ENCODE measurements around the gene NDUFA11. TPM values are rescaled to one million over a fixed set of nuclear protein-coding genes. Genes with fewer than 3 reads are reported as not detected.
A peak's percentile ranks its signal among the peaks of the same experiment; 100 is the strongest.
"Not testable (repeated sequence)": the region's sequence is repeated elsewhere in the genome, so short reads cannot be mapped to it uniquely, and the experiment has no call there.

Gene NDUFA11
- total and polyA plus RNA-seq, 8 donors: 58.0 to 209 (median 90.2) TPM

- intact Hi-C loops (cut with DNase I): no loop called here
- Histone ChIP-seq H3K9me3 (no peaks in the 10 kb centered on the region), H3K36me3 (no peaks in the 10 kb centered on the region), H3K4me1 (no peaks in the 10 kb centered on the region), H3K27ac (no peak overlapping the region), H3K27me3 (no peaks in the 10 kb centered on the region), H3K4me3 (no peak overlapping the region)
- ATAC-seq: no peak
- 54 to 70% methylated on average over 10 to 11 of the region's 11 CpGs for WGBS, 2 donors
- no peak for FAIRE-seq
- DNase-seq: no peak
- no peak for TF ChIP-seq CTCF (IDR thresholded peaks at IDR 0.05)
Measured at GRCh38 chr19:5863030-5863665, 40.4 kb downstream of the NDUFA11 start.

GRCh38 chr19:5857203-5858081 is 46.1 kb downstream of the NDUFA11 start:
- Histone ChIP-seq H3K4me1 (no peaks in the 10 kb centered on the region), H3K27me3 (no peaks in the 10 kb centered on the region), H3K27ac (no peak overlapping the region), H3K4me3 (no peak overlapping the region), H3K9me3 (no peaks in the 10 kb centered on the region), H3K36me3 (no peaks in the 10 kb centered on the region)
- DNase-seq (no peak), ATAC-seq (no peak), FAIRE-seq (no peak)
- intact Hi-C loops (cut with DNase I): no loop called here
- no peak for TF ChIP-seq CTCF (IDR thresholded peaks at IDR 0.05)
- WGBS, 2 donors: 77 to 80% methylated on average over 18 of the region's 18 CpGs

GRCh38 chr19:5855151-5855550 is 48.4 kb downstream of the NDUFA11 start:
- H3K27ac ChIP-seq; H3K27me3 ChIP-seq; ATAC-seq; intact Hi-C loops (cut with DNase I); H3K4me3 ChIP-seq; DNase-seq; H3K9me3 ChIP-seq; H3K4me1 ChIP-seq; FAIRE-seq; H3K36me3 ChIP-seq: not testable (repeated sequence)
- 76 to 88% methylated on average over 9 of the region's 9 CpGs for WGBS, 2 donors

GRCh38 chr19:5854121-5854520 is 49.5 kb downstream of the NDUFA11 start:
- 68 to 78% methylated on average over 10 of the region's 10 CpGs for WGBS, 2 donors
- ATAC-seq; H3K27me3 ChIP-seq; H3K36me3 ChIP-seq; H3K4me3 ChIP-seq; DNase-seq; intact Hi-C loops (cut with DNase I); H3K4me1 ChIP-seq; H3K9me3 ChIP-seq; FAIRE-seq; H3K27ac ChIP-seq: not testable (repeated sequence)

- FAIRE-seq (no peak), DNase-seq (peak in 3 of 6 donors; percentile 38 to 48 (median 38)), ATAC-seq (peak; percentile 59 to 88 (median 82))
- peak within 1 kb of the TSS; percentile 55 to 89 (median 75) for H3K27ac ChIP-seq
- H3K27me3 ChIP-seq: no peaks in the 10 kb centered on the region
- H3K4me1 ChIP-seq: no peaks in the 10 kb centered on the region
- 51 to 56% methylated on average over 10 of the region's 10 CpGs for WGBS, 2 donors
- TF ChIP-seq CTCF (IDR thresholded peaks at IDR 0.05): no peak
- intact Hi-C loops (cut with DNase I): no loop called here
- no peaks in the 10 kb centered on the region for H3K36me3 ChIP-seq
- no peaks in the 10 kb centered on the region for H3K9me3 ChIP-seq
- H3K4me3 ChIP-seq: peak within 1 kb of the TSS in 1 of 4 donors; percentile 10
Measured at GRCh38 chr19:5851302-5851701, 52.3 kb downstream of the NDUFA11 start, which contains the start of gene FUT3. TSS of gene FUT3 (minus strand) at chr19:5851449.
